ENCODE data around the gene HECTD3.

HECTD3 gene

GRCh38 chr1:45014321-45015028 is 3.4 kb upstream of the HECTD3 start:
- Histone ChIP-seq H3K27me3 (ENCODE audit: insufficient read depth, poor library complexity, severe bottlenecking) (no peaks in the 10 kb centered on the region), H3K27ac (replicated peaks) (no peak overlapping the region), H3K4me3 (replicated peaks; ENCODE audit: insufficient read depth, low read length) (no peak overlapping the region)
- TF ChIP-seq SPI1 (IDR thresholded peaks at IDR 0.05; ENCODE audit: borderline replicate concordance, low read depth), result no peak
- TF ChIP-seq, protein P1, sequence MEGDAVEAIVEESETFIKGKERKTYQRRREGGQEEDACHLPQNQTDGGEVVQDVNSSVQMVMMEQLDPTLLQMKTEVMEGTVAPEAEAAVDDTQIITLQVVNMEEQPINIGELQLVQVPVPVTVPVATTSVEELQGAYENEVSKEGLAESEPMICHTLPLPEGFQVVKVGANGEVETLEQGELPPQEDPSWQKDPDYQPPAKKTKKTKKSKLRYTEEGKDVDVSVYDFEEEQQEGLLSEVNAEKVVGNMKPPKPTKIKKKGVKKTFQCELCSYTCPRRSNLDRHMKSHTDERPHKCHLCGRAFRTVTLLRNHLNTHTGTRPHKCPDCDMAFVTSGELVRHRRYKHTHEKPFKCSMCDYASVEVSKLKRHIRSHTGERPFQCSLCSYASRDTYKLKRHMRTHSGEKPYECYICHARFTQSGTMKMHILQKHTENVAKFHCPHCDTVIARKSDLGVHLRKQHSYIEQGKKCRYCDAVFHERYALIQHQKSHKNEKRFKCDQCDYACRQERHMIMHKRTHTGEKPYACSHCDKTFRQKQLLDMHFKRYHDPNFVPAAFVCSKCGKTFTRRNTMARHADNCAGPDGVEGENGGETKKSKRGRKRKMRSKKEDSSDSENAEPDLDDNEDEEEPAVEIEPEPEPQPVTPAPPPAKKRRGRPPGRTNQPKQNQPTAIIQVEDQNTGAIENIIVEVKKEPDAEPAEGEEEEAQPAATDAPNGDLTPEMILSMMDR (IDR thresholded peaks at IDR 0.05; ENCODE audit: insufficient read depth, low read length), result peak; percentile 89
- DNase-seq (ENCODE audit: low read depth in 1 of 2, low spot score in 1 of 2), result peak; percentile 57 to 83

DNA sequence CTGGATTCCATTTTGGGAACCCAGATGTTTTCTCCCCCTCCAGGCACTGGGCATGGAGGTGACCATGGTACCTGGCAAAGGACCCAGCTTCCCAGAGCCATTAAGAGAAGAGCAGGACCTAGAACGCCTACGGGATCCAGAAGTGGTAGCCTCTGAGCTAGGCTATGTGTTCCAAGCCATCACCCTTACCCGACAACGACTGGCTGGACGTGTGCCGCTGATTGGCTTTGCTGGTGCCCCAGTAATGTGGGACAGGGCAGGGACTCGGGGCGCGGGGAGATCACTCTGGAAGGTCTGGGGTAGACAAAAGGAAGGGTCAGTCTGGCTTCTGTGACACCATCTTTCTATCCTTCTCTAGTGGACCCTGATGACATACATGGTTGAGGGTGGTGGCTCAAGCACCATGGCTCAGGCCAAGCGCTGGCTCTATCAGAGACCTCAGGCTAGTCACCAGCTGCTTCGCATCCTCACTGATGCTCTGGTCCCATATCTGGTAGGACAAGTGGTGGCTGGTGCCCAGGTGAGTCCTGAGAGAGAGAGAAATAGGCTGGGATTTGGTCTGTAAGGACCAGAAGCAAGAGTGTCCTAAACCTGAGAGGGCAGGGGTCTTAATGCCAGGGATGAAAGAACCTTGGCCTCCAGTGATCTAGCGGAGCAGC is 2.6 kb upstream of the HECTD3 start:
- Histone ChIP-seq H3K4me3 (replicated peaks; ENCODE audit: insufficient read depth, low read length) (no peak overlapping the region), H3K27ac (replicated peaks) (no peak overlapping the region; the same call in 1 of the 2 replicates), H3K27me3 (ENCODE audit: insufficient read depth, poor library complexity, severe bottlenecking) (no peaks in the 10 kb centered on the region)
- TF ChIP-seq POLR2AphosphoS5 (IDR thresholded peaks at IDR 0.05; ENCODE audit: low read depth), result no peak
- TF ChIP-seq SPI1 (IDR thresholded peaks at IDR 0.05; ENCODE audit: borderline replicate concordance, low read depth), result no peak
- TF ChIP-seq, protein P2, sequence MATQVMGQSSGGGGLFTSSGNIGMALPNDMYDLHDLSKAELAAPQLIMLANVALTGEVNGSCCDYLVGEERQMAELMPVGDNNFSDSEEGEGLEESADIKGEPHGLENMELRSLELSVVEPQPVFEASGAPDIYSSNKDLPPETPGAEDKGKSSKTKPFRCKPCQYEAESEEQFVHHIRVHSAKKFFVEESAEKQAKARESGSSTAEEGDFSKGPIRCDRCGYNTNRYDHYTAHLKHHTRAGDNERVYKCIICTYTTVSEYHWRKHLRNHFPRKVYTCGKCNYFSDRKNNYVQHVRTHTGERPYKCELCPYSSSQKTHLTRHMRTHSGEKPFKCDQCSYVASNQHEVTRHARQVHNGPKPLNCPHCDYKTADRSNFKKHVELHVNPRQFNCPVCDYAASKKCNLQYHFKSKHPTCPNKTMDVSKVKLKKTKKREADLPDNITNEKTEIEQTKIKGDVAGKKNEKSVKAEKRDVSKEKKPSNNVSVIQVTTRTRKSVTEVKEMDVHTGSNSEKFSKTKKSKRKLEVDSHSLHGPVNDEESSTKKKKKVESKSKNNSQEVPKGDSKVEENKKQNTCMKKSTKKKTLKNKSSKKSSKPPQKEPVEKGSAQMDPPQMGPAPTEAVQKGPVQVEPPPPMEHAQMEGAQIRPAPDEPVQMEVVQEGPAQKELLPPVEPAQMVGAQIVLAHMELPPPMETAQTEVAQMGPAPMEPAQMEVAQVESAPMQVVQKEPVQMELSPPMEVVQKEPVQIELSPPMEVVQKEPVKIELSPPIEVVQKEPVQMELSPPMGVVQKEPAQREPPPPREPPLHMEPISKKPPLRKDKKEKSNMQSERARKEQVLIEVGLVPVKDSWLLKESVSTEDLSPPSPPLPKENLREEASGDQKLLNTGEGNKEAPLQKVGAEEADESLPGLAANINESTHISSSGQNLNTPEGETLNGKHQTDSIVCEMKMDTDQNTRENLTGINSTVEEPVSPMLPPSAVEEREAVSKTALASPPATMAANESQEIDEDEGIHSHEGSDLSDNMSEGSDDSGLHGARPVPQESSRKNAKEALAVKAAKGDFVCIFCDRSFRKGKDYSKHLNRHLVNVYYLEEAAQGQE (IDR thresholded peaks at IDR 0.05; ENCODE audit: insufficient replicate concordance, low read depth), result no peak
- TF ChIP-seq, protein P1 (IDR thresholded peaks at IDR 0.05; ENCODE audit: insufficient read depth, low read length), result no peak
- no peak for TF ChIP-seq GABPA (IDR thresholded peaks at IDR 0.05; ENCODE audit: low read depth)
- no peak for DNase-seq (ENCODE audit: low read depth in 1 of 2, low spot score in 1 of 2)

DNA sequence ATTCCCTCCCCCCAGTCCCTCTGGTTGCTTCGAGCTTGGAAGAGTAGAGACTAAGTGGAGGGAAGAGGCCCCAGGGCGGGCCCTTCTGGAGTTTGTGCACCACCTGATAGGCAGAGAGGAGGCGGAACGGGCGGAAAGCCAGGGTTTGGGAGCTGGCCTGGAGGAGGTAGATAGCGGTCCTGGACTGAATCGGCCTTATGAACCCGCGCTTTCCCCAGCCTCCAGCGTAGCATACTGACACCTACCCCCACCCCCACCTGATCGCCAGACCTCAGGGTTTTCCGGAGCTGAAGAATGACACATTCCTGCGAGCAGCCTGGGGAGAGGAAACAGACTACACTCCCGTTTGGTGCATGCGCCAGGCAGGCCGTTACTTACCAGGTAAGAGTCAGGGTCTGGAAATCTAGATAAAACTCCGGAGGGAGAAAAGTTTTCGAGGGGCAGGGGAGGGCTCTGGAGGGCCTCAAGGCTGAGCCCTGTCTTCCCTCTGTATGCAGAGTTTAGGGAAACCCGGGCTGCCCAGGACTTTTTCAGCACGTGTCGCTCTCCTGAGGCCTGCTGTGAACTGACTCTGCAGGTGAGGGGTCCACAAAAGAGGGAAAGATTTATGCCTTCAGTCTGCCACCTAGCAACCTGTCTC is 1.6 kb upstream of the HECTD3 start:
- peak overlapping the region; percentile 71 for H3K27ac ChIP-seq (replicated peaks)
- DNase-seq (ENCODE audit: low read depth in 1 of 2, low spot score in 1 of 2), result peak; percentile 58 to 62
- TF ChIP-seq GABPA (IDR thresholded peaks at IDR 0.05; ENCODE audit: low read depth) (no peak), POLR2AphosphoS5 (IDR thresholded peaks at IDR 0.05; ENCODE audit: low read depth) (no peak), SPI1 (IDR thresholded peaks at IDR 0.05; ENCODE audit: borderline replicate concordance, low read depth) (no peak)
- no peaks in the 10 kb centered on the region for H3K27me3 ChIP-seq (ENCODE audit: insufficient read depth, poor library complexity, severe bottlenecking)
- peak overlapping the region; percentile 63 for H3K4me3 ChIP-seq (replicated peaks; ENCODE audit: insufficient read depth, low read length)

- Histone ChIP-seq H3K27me3 (ENCODE audit: insufficient read depth, poor library complexity, severe bottlenecking) (no peaks in the 10 kb centered on the region), H3K27ac (replicated peaks) (peak within 1 kb of the TSS; percentile 71)
- no peak for TF ChIP-seq GABPA (IDR thresholded peaks at IDR 0.05; ENCODE audit: low read depth)
- TF ChIP-seq, protein P2 (IDR thresholded peaks at IDR 0.05; ENCODE audit: insufficient replicate concordance, low read depth), result no peak
- TF ChIP-seq, protein P1 (IDR thresholded peaks at IDR 0.05; ENCODE audit: insufficient read depth, low read length), result no peak
- TF ChIP-seq POLR2AphosphoS5 (IDR thresholded peaks at IDR 0.05; ENCODE audit: low read depth), result peak; percentile 87
- no peak for TF ChIP-seq SPI1 (IDR thresholded peaks at IDR 0.05; ENCODE audit: borderline replicate concordance, low read depth)
Measured at GRCh38 chr1:45011837-45012638, 914 bp upstream of the HECTD3 start, which contains the start of gene UROD. Gene UROD (plus strand): TSS chr1:45012254. CDS start chr1:45012266, 12 bp downstream.

More at GRCh38 chr1:45011837-45012638, 914 bp upstream of the HECTD3 start, which contains the start of gene UROD:
- H3K4me3 ChIP-seq (replicated peaks; ENCODE audit: insufficient read depth, low read length), result peak within 1 kb of the TSS; percentile 77
- DNase-seq (ENCODE audit: low read depth in 1 of 2, low spot score in 1 of 2), result peak; percentile 95 to 97
